ENCODE data around the gene CSF1R. TPM values are rescaled to one million over a fixed set of nuclear protein-coding genes. Genes with fewer than 3 reads are reported as not detected.

Gene CSF1R
- total RNA-seq = 10 to 100 TPM in 1 of 3 donors, 1 to 10 TPM in 2; 4.9 to 39.0 (median 7.8) TPM
- total RNA-seq (2013) = 6.2 TPM

DNA sequence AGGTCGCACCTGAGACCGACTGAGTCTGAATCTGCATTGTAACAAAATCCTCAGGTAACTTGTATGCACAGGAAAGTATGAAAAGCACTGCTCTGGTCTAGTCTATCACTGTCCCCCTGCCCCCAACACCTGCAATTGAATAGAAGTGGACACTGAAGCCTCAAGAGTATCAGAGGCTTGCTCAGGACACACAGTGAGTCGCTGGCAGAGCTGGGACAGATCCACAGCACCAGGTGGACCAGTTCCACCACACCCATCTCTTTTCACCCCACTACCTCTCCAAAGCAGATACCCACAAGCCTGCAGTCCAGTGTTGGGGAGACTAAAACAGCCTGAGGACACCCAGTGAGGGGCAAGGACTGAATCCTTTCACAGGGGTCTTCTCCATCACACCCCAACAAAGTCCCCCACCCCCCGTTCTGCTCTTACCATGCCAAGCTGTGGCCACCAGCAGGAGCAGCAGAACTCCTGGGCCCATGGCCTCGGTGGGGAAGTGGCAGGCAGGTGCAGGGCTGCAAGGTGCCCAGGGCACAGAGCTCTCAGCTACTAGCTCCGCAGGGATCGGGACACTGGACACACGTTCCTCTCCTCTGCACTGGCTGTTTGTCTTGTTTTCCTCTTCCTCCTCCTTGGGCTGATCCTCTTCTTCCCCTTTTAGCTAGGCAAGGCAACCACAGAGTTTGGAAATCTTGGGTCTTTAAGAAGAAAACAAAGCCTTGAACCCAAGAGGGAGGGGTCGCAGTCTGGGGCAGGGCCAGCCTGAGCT is at the start of gene CSF1R:
CSF1R (minus strand) TSS at position 605 of the 766 bp plus-strand sequence; CDS start at position 478, 127 bp downstream.
- intact Hi-C loops (cut with micrococcal nuclease) = no loop called here
- peaks cover 45 to 78% of the 10 kb centered on the region in 2 donors for H3K27me3 Mint-ChIP-seq (ENCODE audit: low read depth in 2 of 2)
- WGBS (ENCODE audit: insufficient coverage) = 76% methylated on average over 9 of the region's 9 CpGs
- no peak within 1 kb of the TSS for H3K4me3 Mint-ChIP-seq
- no peak for DNase-seq
- H3K4me1 Mint-ChIP-seq = peaks cover 16 to 19% of the 10 kb centered on the region in 2 donors
- Histone ChIP-seq H3K9me3 (ENCODE audit: control insufficient read depth, insufficient read depth, low read length) (no peaks in the 10 kb centered on the region), H3K4me1 (ENCODE audit: control insufficient read depth, insufficient read depth, low read length) (peaks cover 13% of the 10 kb centered on the region), H3K27me3 (ENCODE audit: control insufficient read depth, insufficient read depth, low read length) (peaks cover 11% of the 10 kb centered on the region), H3K27ac (ENCODE audit: low read length) (no peak within 1 kb of the TSS), H3K36me3 (ENCODE audit: control insufficient read depth, insufficient read depth, low read length) (no peaks in the 10 kb centered on the region), H3K4me3 (ENCODE audit: low read length) (no peak within 1 kb of the TSS)
- H3K27ac Mint-ChIP-seq = no peak within 1 kb of the TSS
- no peaks in the 10 kb centered on the region for H3K9me3 Mint-ChIP-seq
- ATAC-seq = peak in 1 of 3 donors; percentile 37
- TF ChIP-seq, protein P1, sequence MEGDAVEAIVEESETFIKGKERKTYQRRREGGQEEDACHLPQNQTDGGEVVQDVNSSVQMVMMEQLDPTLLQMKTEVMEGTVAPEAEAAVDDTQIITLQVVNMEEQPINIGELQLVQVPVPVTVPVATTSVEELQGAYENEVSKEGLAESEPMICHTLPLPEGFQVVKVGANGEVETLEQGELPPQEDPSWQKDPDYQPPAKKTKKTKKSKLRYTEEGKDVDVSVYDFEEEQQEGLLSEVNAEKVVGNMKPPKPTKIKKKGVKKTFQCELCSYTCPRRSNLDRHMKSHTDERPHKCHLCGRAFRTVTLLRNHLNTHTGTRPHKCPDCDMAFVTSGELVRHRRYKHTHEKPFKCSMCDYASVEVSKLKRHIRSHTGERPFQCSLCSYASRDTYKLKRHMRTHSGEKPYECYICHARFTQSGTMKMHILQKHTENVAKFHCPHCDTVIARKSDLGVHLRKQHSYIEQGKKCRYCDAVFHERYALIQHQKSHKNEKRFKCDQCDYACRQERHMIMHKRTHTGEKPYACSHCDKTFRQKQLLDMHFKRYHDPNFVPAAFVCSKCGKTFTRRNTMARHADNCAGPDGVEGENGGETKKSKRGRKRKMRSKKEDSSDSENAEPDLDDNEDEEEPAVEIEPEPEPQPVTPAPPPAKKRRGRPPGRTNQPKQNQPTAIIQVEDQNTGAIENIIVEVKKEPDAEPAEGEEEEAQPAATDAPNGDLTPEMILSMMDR (IDR thresholded peaks at IDR 0.05) = no peak
- no peaks in the 10 kb centered on the region for H3K36me3 Mint-ChIP-seq

DNA sequence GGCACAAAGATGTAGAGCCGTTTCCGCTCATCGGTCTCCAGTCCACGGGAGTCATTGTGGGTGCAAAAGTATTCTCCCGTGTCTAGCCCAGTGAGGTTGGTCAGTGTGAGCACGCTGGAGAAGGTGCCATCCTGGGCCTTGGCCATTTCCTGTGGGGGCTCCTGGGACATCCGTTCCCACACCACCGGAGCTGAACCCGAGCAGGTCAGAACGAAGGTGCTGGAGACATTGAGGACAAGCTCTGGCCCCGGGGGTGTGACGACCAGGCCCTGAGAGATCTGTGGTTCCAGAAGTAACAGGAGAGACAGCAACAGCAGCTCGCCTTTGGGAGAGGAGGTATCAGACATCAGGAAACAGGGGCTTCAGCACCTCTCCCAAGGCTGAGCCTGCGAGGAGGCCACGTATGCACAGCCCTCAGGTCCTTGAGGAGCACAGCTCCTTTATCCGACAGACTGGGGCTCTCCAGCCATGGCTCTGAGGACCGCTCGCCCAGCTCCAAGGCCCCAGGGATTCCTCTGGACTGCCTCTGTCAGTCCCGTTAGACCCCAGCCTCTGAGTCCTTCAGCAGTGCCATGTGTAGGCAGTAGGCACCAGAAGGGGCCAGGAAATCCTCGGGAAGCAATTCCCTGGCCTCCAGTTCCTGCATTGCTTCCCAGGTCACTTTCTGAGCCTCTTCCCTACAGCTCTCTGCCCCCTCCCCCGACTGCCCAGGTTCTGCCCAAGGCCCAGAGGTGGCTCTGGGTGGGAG is 49.4 kb upstream of the CSF1R start:
- H3K27ac Mint-ChIP-seq = no peak overlapping the region
- no peak overlapping the region for H3K4me3 Mint-ChIP-seq
- no peaks in the 10 kb centered on the region for H3K9me3 ChIP-seq (ENCODE audit: control insufficient read depth, insufficient read depth, low read length)
- H3K36me3 ChIP-seq (ENCODE audit: control insufficient read depth, insufficient read depth, low read length) = no peaks in the 10 kb centered on the region
- 88% methylated on average over 21 of the region's 21 CpGs for WGBS (ENCODE audit: insufficient coverage)
- H3K27me3 ChIP-seq (ENCODE audit: control insufficient read depth, insufficient read depth, low read length) = no peaks in the 10 kb centered on the region
- intact Hi-C loops (cut with micrococcal nuclease) = no loop called here
- ATAC-seq = no peak
- TF ChIP-seq, protein P1 (IDR thresholded peaks at IDR 0.05) = no peak
- no peak overlapping the region for H3K4me3 ChIP-seq (ENCODE audit: low read length)
- H3K36me3 Mint-ChIP-seq = no peaks in the 10 kb centered on the region
- H3K9me3 Mint-ChIP-seq = no peaks in the 10 kb centered on the region
- H3K4me1 Mint-ChIP-seq = peaks cover 11 to 33% of the 10 kb centered on the region in 2 donors
- DNase-seq = no peak
- H3K4me1 ChIP-seq (ENCODE audit: control insufficient read depth, insufficient read depth, low read length) = peaks cover 15% of the 10 kb centered on the region
- H3K27me3 Mint-ChIP-seq (ENCODE audit: low read depth in 2 of 2) = no peaks in the 10 kb centered on the region
- H3K27ac ChIP-seq (ENCODE audit: low read length) = no peak overlapping the region

DNA sequence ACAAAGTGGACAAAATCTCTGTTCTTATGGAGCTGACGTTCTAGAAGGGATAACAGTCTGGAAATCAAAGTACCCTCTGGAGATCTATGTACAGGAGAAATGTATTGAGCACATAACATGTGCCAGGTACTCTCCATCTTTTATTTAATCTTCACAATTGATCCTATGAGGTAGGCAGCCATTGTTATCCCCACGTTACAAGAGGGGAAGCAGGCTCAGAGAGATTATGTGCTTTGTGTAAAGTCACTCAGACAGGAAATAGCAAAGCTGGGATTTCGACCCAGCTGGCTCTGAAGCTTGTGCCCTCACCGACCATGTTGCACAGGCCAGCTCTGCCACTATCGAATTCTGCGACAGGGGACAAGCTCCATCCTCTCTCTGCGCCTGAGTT is 47.8 kb upstream of the CSF1R start:
- no peak overlapping the region for H3K27ac ChIP-seq (ENCODE audit: low read length)
- H3K27me3 ChIP-seq (ENCODE audit: control insufficient read depth, insufficient read depth, low read length) = no peaks in the 10 kb centered on the region
- no peak overlapping the region for H3K27ac Mint-ChIP-seq
- H3K4me1 ChIP-seq (ENCODE audit: control insufficient read depth, insufficient read depth, low read length) = peaks cover 27% of the 10 kb centered on the region
- no peak overlapping the region for H3K4me3 Mint-ChIP-seq
- H3K36me3 ChIP-seq (ENCODE audit: control insufficient read depth, insufficient read depth, low read length) = no peaks in the 10 kb centered on the region
- H3K9me3 Mint-ChIP-seq = no peaks in the 10 kb centered on the region
- intact Hi-C loops (cut with micrococcal nuclease) = no loop called here
- H3K36me3 Mint-ChIP-seq = no peaks in the 10 kb centered on the region
- 78% methylated on average over 7 of the region's 7 CpGs for WGBS (ENCODE audit: insufficient coverage)
- peaks cover 21 to 38% of the 10 kb centered on the region in 2 donors for H3K4me1 Mint-ChIP-seq
- H3K9me3 ChIP-seq (ENCODE audit: control insufficient read depth, insufficient read depth, low read length) = no peaks in the 10 kb centered on the region
- H3K27me3 Mint-ChIP-seq (ENCODE audit: low read depth in 2 of 2) = no peaks in the 10 kb centered on the region
- ATAC-seq (no peak), DNase-seq (no peak)
- TF ChIP-seq, protein P1 (IDR thresholded peaks at IDR 0.05) = no peak
- H3K4me3 ChIP-seq (ENCODE audit: low read length) = no peak overlapping the region
